GM19238 (cell line): ENCODE results near the gene SPINK8.
A peak's percentile ranks its signal among the peaks of the same experiment; 100 is the strongest.
"Not testable (repeated sequence)": the region's sequence is repeated elsewhere in the genome, so short reads cannot be mapped to it uniquely, and the experiment has no call there.

ENCODE experiments used
- DNase-seq: peaks from one replicate; pipeline ENCODE4 v3.0.0; 2011; ENCODE audit warnings: low spot score; ENCODE audit not compliant: insufficient read length

The SPINK8 gene

DNA sequence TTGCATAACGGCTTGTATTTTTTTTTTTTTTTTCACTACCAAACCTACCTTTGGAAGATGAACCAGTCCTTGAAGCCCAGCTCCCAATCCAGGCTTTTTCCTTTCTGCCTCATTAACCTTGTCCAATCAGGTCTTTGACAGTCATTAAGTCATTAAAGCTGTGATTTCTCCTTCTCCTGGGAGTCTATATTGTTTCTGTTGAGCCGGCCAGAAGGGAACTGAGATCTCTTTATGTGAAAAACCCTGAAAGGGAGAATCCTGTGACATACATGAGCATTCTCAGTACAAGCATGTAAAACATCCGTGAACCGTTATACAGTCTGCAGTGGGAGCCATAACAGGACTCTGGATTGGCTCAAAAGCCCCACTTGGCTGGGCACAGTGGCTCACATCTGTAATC, 52.6 kb downstream of the SPINK8 start:
- DNase-seq = no peak

DNA sequence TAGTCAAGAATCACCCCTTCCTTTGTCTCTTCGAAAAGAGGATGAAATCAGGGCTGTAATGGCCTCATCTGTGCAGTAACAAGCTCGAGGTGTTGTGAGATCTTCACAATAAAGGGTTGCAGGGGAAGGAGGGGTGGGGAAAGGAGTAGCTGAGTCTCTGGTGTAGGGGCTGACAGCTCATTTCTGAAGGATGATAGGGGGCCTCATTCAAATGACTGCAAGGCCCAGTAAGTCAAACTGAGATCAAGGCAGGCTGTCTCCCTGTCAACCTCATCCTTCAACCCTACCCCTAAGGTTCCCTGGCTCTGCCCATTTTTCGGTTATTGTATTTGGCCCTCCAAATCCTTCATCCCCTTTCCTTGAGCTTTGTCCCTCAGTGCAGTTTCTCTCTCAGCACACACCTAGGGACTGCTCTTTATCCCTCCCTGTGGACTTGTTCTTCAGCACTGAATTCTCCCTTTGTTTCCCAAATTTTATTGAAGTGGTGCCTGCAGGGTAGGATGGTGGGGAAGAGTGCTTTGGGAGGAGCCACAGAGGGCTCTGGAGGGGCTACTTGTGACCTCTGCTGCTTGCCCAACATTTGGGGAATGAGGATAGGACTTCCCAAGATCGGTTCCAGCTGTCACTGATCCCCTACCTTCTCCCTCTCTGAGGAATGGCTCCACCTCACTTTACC, 54.4 kb downstream of the SPINK8 start:
- no peak for DNase-seq

DNA sequence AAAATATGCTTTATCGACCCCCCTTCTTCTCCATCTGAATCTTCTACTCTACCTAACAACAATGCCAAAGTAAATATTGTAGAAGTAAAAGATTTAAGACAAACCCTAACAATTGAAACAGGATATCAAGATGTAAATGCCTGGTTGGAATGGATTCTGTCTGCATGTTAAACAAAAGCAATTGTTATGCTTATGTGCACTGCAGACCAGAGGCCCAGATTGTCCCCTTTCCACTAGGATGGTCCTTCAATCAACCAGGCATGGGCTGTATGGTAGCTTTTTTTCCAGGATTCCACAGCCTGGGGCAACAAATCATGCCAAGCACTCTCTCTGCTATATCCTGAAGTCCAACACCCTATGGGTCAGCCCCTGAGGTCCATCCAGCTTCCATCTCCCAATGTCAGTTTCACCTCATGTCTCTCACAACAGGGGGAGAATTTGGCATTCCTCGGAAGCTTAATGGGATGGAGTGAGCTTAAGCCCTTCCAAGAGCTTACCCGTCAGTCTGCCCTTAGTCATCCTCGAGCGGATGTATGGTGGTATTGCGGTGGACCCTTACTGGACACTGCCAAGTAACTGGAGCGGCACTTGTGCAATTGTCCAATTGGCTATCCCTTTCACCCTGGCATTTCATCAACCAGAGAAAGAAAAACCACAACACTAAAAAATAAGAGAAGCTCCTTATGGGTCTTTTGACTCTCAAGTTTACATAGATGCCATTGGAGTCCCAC, 56.4 kb downstream of the SPINK8 start:
- DNase-seq = no peak

DNA sequence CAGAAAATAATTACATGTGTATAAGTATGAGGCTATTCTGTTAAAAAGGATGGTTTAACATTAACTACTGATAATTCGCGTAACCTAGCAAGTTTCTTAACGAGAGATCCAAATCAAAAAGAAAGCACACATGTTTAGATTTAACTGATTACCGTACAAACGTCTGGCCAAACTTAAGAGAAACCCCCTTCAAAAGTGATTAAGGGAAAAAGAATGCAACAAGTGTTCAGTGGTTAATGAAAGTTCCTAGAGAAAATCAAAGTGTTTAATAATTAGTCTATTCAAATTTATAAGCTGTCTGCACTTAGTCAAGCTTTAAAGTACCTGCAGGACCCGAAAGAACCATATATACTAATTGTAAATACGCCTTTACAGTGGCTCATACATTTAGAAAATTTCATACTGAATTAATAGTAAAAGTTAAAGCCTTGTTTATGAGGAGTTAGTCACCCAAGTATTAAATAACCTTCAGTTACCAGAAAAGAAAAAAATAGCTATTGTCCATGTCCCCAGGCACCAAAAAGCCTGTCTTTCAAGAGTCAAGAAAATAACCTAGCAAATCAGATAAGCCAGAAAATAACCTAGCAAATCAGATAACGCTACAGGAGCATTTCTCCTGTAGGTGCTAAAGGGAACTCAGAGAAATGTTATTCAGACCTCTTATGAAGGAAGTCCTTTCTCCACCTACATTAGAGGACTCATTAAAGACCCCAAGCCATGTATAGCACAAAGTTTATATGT, 58.0 kb downstream of the SPINK8 start:
- no peak for DNase-seq

DNA sequence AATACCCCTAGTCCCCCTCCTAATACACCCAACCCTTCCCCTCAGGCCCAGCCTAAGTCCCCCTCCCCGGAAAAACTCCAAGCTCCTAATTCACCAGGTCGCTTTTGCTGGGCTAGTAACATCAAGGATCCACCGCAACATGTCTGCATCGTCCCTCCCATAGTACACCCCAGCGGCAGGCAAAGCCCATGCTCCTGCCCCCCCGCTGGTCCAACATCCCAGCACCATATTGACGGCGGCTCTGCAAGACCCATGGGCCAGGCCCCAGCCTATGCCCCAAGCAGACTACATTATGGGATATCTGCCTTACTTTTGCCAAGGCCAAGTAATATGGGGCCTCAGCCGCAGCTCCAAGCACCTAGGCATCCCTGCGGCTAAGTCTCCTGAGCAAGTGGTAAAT, 59.0 kb downstream of the SPINK8 start:
- no peak for DNase-seq

DNA sequence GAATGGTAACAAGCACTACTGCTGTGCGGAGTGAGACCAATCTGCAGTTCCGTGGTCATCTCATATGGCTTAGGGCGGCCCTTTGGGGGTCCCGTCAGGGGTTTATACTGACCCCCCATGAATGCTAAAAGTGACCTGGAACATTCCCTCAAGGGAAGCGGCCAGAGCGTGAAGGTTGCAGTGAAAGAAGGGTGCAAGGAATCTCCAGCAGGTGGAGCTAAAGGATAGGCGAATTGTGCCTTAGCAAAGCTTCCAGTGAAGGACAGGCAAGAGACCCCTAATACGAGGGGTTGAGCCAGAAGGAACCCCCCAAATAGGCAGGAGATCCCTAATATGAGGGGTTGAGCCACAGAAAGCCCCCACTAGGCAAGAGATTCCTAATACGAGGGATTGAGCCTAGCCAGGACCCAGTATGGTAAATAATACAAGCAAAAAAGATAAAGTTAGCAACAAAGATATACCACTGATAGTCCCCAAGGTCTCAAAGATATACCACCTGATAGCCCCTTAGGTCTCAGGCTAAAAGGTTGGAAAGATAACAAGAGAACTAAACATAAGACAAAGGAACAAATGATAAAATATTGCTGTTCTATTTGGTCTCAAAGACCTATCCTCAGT, 59.8 kb downstream of the SPINK8 start:
- DNase-seq = peak; percentile 60

DNA sequence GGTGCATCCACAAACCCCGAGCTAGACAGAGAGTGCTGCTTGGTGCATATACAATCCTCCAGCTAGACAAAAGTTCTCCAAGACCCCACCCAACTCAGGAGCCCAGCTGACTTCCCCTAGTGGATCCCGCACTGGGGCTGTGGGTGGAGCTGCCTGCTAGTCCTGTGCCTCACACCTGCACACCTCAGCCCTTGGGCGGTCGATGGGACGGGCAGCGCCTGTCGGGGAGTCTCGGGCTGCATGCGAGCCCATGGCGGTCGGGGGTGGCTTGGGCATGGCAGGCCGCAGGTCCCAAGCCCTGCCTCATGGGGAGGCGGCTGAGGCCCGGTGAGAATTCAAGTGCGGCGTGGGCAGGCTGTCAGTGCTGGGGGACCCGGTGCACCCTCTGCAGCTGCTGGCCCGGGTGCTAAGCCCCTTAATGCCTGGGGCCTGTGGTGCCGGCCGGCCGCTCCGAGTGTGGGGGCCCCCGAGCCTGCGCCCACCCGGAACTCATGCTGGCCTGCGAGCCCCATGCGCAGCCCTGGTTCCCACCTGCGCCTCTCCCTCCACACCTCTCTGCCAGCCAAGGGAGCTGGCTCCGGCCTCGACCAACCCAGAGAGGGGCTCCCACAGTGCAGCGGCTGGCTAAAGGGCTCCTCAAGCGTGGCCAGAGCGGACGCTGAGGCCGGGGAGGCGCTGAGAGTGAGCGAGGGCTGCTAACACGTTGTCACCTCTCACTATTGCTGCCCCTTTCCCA, 61.5 kb downstream of the SPINK8 start:
- no peak for DNase-seq

DNA sequence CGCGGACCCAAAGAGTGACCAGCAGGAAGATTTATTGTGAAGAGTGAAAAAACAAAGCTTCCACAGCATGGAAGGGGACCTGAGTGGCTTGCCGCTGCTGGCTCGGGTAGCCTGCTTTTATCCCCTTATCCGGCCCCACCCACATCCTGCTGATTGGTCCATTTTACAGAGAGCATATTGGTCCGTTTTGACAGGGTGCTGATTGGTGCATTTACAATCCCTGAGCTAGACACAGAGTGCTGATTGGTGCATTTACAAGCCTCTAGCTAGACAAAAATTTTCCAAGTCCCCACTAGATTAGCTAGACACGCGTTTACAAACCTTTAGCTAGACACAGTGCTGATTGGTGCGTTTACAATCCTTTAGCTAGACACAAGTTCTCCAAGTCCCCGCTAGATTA, 62.2 kb downstream of the SPINK8 start:
- not testable (repeated sequence) for DNase-seq

DNA sequence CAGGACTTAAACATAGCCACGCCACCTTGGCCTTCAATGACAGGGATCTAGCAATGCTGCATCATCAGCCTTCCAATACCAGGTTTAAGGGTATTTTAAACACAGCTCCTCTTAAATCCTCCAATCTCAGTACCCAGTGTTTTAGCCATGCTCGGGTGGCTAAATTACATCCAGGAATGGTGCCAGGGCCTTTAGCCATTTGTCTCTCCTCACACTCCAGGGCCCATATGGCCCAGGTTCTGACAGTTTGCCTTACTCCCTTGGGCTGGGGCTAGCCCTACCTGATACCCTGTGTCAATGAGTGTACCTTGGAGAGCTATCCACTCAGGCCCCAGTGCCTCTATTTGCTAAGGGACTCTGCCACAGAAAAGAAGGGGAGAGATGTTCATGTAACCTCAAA, 63.2 kb downstream of the SPINK8 start:
- no peak for DNase-seq

DNA sequence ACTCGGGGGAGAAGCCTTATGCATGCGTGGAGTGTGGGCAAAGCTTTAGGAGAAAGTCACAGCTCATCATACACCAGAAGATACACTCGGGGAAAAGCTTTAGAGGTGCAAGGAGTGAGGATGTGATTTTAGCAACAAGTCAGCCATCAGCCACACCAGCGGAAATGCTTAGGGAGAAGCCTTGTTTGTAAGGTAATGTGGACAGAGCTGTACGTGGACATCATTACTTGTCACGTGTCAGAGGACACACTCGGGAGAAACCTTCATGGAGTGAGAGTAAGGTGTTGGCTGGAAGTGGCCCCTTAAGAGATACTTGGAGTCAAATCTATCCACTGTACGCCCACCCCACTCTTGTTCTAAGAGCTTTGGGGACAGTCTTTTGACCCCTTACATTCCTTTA, 63.9 kb downstream of the SPINK8 start:
- no peak for DNase-seq

DNA sequence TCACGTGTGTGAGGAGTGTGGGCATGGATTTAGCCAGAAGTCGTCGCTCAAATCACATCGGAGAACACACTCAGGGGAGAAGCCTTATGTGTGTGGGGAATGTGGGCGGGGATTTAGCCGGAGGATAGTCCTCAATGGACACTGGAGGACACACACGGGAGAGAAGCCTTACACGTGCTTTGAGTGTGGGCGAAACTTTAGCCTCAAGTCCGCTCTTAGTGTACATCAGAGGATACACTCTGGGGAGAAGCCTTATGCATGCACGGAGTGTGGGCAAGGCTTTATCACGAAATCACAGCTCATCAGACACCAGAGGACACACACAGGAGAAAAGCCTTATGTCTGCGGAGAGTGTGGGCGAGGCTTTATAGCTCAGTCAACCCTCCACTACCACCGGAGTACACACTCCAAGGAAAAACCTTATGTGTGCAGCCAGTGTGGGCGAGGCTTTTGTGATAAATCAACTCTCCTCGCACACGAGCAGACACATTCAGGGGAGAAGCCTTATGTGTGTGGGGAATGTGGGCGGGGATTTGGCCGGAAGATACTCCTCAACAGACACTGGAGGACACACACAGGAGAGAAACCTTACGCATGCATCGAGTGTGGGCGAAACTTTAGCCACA, 64.4 kb downstream of the SPINK8 start:
- DNase-seq = no peak

DNA sequence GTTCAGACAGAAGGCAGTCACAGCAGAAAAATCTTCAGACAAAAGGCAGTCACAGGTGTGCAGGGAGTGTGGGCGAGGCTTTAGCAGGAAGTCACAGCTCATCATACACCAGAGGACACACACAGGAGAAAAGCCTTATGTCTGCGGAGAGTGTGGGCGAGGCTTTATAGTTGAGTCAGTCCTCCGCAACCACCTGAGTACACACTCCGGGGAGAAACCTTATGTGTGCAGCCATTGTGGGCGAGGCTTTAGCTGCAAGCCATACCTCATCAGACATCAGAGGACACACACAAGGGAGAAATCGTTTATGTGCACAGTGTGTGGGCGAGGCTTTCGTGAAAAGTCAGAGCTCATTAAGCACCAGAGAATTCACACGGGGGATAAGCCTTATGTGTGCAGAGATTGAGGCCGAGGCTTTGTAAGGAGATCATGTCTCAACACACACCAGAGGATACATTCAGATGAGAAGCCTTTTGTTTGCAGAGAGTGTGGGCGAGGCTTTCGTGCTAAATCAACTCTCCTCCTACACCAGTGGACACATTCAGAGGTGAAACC, 65.0 kb downstream of the SPINK8 start:
- DNase-seq = no peak

DNA sequence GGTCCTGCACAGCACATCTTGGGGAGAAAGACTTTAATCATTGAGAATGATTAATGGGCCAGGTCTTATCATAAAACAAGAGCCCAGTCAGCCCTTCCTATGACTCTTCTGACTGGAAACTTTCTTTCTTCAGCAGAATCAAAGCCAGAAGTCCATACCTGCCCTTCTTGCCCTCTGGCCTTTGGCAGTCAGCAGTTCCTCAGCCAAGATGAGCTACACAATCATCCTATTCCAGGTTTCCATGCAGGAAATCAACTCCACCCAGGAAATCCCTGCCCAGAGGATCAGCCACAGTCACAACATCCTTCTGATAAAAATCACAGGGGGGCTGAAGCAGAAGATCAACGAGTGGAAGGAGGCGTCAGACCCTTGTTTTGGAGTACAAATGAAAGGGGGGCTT, 65.7 kb downstream of the SPINK8 start:
- DNase-seq = no peak

DNA sequence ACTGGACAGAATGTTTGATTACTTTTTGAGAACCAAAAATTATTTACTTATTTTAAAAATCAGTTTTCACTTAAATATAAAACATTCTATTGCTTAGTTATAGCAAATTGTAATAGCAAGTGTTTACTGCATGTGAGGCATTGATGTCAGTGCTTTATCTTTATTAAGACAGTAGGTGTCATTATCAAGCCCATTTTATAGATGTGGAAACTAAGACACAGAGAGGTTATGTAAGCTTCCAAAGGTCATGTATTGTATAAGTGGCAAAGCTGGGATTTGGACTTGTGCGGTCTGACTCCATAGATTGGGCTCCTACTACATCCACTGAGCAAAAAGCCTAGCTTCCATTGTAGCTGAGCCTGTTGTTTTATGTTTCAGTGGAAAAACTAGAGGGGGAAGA, 74.9 kb downstream of the SPINK8 start:
- no peak for DNase-seq
